Left cardiac atrium (tissue), 4 donors: ENCODE results near the gene OCA2. TPM values are rescaled to one million over a fixed set of nuclear protein-coding genes. Genes with fewer than 3 reads are reported as not detected.
A peak's percentile ranks its signal among the peaks of the same experiment; 100 is the strongest.
"Not testable (repeated sequence)": the region's sequence is repeated elsewhere in the genome, so short reads cannot be mapped to it uniquely, and the experiment has no call there.

Source experiments
- ATAC-seq, 2 donors: fragments of 200-7000 bp; cut with Tn5 transposase; one replicate each; pipeline ENCODE4 v1.9.1; 2020; ENCODE audit warnings: mild to moderate bottlenecking in 2 of 2, moderate library complexity in 2 of 2
- DNase-seq: peaks from one replicate; pipeline ENCODE4 v3.0.0-alpha.2; 2020
- intact Hi-C, 2 donors: fragments of 100-400 bp; cut with DNase I; formaldehyde crosslinking; loops; one replicate each; pipeline versions ENCODE4 v1.14.1 to v1.15.1; 2022 to 2023
- total RNA-seq, 2 donors: library from RNA; stranded (reverse); fragmentation: NEBNext Ultra II Directional; extraction: Animal tissue kit (Norgen Biotek cat#: 25700); gene quantifications; one replicate each; pipeline ENCODE4 v1.2.1, GENCODE V29; 2021
- donor health status: DM: no; HTN: yes; CAD: no.
- donor health status: DM: no; HTN: yes; CAD: no; lungs with severe emphysema.
- donor health status: DM: yes; HTN: yes; CAD: no.
- donor health status: Dilated cardiomyopathy.

OCA2 gene
- total RNA-seq, 2 donors from 2014 or later: 0.09 TPM; not detected in 1

- DNase-seq (no peak), ATAC-seq (peak in 1 of 2 donors; percentile 7)
- intact Hi-C loops: loop anchor here in 1 of 2 donors (5.0 to 10.0 kb wide), 3 partner anchors 35 to 105 kb away; no protein-coding TSS in a partner anchor
Measured at GRCh38 chr15:28122038-28122949, 23.2 kb upstream of the OCA2 start.

- DNase-seq, ATAC-seq: not testable (repeated sequence)
- intact Hi-C loops: loop anchor here in 1 of 2 donors (5.0 to 10.0 kb wide), 3 partner anchors 34 to 104 kb away; no protein-coding TSS in a partner anchor
Measured at GRCh38 chr15:28121577-28121976, 22.5 kb upstream of the OCA2 start.

- ATAC-seq (no peak), DNase-seq (no peak)
- intact Hi-C loops: loop anchor here in 1 of 2 donors (5.0 to 10.0 kb wide), 3 partner anchors 33 to 103 kb away; no protein-coding TSS in a partner anchor
Measured at GRCh38 chr15:28120359-28120640, 21.2 kb upstream of the OCA2 start.

GRCh38 chr15:28118531-28118930 lies 19.4 kb upstream of the OCA2 start:
- intact Hi-C loops: no loop called here
- ATAC-seq (no peak), DNase-seq (no peak)

- intact Hi-C loops: no loop called here
- DNase-seq: no peak
- ATAC-seq: no peak
Measured at GRCh38 chr15:28118083-28118482, 19.0 kb upstream of the OCA2 start.

- ATAC-seq (no peak), DNase-seq (no peak)
- intact Hi-C loops: no loop called here
Measured at GRCh38 chr15:28117432-28117990, 18.4 kb upstream of the OCA2 start.

GRCh38 chr15:28116521-28117431 lies 17.7 kb upstream of the OCA2 start:
- DNase-seq (no peak), ATAC-seq (no peak)
- intact Hi-C loops: no loop called here

GRCh38 chr15:28115871-28116270 lies 16.8 kb upstream of the OCA2 start:
- ATAC-seq (no peak), DNase-seq (no peak)
- intact Hi-C loops: no loop called here

- no peak for DNase-seq
- intact Hi-C loops: no loop called here
- ATAC-seq: no peak
Measured at GRCh38 chr15:28114721-28115622, 15.9 kb upstream of the OCA2 start.

DNA sequence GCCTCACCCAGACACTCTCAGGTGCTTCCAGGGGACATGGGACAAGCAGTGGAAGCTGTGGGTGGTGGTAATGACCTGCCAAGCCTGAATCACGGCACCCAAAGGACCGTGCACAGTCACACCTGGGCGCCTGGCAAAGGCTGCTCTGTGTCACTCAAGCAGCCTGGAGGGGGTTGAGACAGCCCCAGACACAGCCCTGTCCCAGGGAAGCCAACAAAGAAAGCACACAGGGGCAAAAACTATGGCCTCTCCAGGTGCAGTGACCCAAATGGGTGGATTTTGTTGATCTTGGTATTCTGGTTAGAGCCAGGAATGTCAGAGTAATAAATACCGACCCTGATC lies 15.0 kb upstream of the OCA2 start:
- ATAC-seq (no peak), DNase-seq (no peak)
- intact Hi-C loops: no loop called here

DNA sequence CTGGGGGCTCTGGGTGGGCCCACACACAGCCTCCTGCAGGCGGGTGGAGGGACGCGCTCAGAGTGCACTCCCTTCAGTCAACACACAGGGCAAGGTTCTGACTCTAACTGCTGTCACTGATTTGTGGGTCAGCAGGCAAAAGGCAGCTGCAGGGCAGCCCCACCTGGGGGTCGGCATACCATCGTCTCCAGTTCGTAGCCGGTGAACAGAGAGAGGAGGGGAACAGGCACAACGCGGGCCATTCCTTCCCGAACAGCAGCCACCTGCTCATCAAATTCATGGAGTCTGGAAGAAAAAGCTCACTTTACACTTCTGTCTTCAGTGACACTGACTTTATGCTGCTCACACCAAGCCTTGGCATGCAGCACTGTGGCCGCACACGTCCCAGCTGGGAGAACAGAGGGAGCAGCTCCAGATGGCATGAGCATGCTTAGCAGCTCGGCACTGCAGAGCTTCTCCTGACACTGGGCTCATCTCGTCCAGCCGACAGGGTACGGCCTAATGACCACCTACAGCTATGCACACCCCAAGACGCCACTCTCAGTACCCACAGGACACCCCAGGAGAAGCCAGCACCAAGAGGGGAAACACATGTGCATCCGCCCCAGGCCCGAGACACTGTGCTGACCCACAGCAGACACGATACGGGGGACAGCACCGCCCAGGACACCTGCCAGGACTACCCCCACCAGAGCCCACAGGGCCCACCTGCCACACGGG lies 14.4 kb upstream of the OCA2 start:
- ATAC-seq (no peak), DNase-seq (no peak)
- intact Hi-C loops: no loop called here

GRCh38 chr15:28112962-28113361 lies 13.8 kb upstream of the OCA2 start:
- DNase-seq (no peak), ATAC-seq (no peak)
- intact Hi-C loops: no loop called here

- intact Hi-C loops: no loop called here
- no peak for DNase-seq
- ATAC-seq: no peak
Measured at GRCh38 chr15:28112101-28112760, 13.1 kb upstream of the OCA2 start.

DNA sequence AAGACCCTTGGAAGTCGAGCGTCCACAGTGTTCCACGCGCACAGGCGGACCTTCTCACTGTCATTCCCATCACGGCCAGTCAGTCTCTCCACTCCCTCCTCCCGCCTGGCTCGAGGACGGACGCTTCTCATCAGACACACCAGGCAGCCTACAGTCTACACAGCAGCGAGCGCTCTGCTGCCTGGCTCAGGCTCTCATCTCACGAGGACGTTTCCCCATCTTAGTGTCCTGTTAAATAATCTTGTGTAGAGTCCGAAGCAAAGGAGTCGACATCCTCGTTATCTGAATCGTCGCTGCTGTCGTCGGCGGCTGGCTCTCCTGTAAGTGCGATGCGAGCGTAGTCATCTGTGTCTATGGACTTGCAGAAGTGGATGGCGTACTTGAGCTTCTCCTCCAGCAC lies 12.4 kb upstream of the OCA2 start:
- intact Hi-C loops: no loop called here
- no peak for ATAC-seq
- no peak for DNase-seq

DNA sequence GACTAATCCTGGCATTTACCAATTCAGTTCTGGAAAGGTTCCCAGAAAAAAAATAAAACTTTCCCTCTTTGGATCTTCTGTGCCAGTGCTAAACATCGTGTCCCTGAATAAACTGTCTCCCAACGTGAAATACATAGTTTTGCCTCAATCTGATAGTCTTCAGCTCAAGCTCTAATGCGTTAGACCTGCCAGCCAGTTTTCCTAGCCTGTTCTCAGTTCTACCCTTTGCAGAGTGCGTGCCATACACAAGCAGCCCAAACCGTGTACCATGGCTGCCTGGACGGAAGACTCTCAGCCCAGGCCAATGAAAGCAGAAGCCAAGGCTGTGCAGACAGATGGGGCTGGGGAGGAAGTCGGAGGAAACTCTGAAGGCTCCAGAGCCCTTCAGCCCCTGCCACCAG lies 11.4 kb upstream of the OCA2 start:
- DNase-seq: no peak
- peak; percentile 9 to 13 for ATAC-seq
- intact Hi-C loops: no loop called here

- ATAC-seq (peak in 1 of 2 donors; percentile 3), DNase-seq (no peak)
- intact Hi-C loops: no loop called here
Measured at GRCh38 chr15:28109626-28110455, 10.7 kb upstream of the OCA2 start.

GRCh38 chr15:28107904-28108275 lies 8.8 kb upstream of the OCA2 start:
- DNase-seq: no peak
- intact Hi-C loops: no loop called here
- ATAC-seq: no peak
